Globus pallidus (tissue), 1 donor: ENCODE data around the gene RPL35.
A peak's percentile ranks its signal among the peaks of the same experiment; 100 is the strongest.

Experiments used
- DNase-seq: peaks from one replicate; pipeline ENCODE4 v3.0.0-alpha.2; 2015; ENCODE audit warnings: low spot score

The RPL35 gene

DNA sequence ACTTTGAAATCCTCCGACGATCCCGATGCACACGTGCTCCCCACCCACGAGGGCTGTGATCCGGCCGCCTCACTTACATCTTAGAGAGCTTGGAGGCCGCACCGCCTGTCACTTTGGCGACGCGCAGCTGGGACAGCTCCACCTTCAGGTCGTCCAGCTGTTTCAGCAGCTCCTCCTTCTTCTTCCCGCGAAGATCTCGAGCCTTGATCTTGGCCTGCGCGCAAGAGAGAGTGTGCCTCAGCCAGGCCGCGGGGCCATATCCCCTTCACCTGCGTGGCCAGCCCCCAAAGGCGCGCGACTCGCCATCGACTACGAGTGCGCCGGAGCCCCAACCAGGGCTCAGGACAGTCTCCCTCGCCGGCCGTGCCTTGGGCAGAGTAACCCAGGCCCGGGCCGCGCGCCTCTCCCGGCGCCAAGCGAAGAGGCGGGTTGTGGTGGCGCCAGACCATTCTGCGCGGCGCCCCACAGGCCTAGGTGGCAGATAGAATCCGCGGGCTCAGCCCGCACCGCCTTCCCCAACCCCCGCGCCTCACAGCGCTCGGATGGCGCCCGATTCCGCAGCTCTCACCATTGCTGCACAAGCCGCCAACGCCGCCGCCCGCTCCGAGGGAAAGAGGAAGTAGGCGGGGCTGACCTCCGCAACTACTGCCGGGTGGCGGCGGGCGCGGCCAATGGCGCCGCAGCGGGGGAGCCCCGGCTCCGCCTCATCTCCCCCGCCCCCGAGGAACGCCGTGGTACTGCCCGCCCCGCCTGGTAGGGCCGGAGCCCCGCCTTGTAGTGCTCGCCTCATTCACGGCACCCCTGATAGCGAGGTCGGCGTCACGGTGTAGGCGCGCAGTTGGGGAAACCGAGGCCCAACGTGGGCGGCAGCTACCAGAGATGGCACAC, at the start of gene RPL35, which contains the start of gene ARPC5L:
RPL35 (minus strand) TSS at position 616 of the 888 bp plus-strand sequence; CDS start at position 571, 45 bp downstream.
ARPC5L (plus strand) TSS at position 789 of the 888 bp plus-strand sequence. CDS start 7,161 bp downstream, outside the sequence.
- DNase-seq, result peak; percentile 94

DNA sequence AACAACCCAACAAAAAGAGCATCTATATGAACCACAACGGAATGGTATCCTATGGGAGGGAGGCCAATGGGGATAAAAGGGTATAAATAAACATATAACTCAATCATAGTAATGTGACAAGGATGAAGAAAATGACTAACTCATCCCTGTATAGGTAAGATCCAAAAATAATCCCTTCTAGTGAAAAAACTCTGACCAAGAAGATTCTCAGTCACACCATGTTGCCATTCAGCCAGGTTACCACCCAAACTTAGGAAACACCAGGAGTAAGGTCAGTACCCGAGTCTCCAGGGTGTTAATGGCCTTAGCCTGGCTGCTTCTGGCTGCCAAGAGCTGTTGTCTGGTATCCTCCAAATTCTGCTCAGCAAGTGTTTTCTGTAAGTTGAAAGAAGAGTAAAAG, 46.3 kb upstream of the RPL35 start:
- no peak for DNase-seq

GRCh38 chr9:124906966-124907365, 45.2 kb upstream of the RPL35 start:
- no peak for DNase-seq

DNA sequence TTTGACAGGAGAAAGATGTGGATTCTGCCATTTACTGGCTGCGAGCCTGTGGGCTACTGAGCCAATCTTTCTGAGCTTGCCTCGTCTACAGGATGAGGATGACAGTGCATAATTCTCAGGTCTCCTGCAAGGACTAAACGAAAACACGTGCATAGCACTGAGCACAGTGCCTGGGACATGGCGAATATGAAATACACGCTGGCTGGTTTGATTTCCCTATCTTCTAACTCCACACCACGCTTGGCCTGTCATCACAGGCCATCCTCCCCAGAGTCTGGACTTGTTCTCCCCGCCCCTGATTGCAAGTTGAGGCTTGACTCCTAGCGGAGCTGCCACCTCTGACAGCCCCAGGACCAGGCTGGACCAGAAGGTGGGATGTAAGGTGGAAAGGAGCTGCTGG, 38.1 kb upstream of the RPL35 start:
- DNase-seq, result no peak

- no peak for DNase-seq
Observed at GRCh38 chr9:124897570-124898460, 36.1 kb upstream of the RPL35 start.

GRCh38 chr9:124894741-124895170, 33.0 kb upstream of the RPL35 start:
- peak; percentile 54 for DNase-seq

GRCh38 chr9:124894035-124894740, 32.4 kb upstream of the RPL35 start:
- no peak for DNase-seq

GRCh38 chr9:124890179-124890578, 28.4 kb upstream of the RPL35 start:
- DNase-seq, result no peak

DNA sequence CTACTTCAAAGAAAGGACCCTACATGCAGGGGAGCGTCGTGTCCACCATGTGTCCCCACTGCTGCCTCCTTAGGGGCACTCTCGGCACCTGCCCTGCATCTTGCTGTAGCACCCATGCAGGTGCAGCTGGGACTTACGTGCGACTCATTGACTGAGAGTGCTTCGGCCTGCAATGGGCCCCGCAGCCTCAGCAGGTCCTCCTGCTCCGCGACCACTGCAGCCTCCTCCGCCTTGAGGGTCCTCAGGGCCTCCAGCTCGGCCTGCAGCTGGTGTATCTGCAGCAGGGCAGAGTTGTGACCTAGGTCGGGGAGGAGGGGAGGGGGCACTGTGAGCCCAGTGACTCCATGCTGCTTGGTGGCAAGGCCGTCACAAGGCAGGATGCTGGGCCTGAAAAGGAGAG, 27.2 kb upstream of the RPL35 start:
- DNase-seq, result no peak

DNA sequence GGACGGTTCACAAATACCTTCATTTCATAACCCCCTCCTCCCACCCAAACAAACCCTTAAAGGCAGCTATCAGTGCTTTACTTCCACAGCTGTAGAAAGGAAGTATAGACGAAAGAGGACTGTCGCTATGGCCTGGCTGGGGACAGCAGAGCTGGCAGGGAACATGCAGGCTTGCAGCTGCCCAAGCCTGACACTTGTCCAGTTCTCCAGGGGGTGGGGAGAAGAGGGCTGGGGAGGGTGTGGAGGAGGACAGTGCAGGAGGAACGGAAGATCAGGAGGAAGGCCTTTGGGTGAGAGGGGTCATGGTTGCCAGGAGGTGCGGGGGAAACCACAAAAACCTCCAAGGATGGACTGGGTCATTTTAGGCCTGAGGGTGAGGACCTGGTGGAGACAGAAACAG, 26.1 kb upstream of the RPL35 start:
- DNase-seq, result no peak

- DNase-seq, result no peak
Observed at GRCh38 chr9:124886866-124887492, 25.2 kb upstream of the RPL35 start.

- no peak for DNase-seq
Observed at GRCh38 chr9:124886461-124886860, 24.7 kb upstream of the RPL35 start.

DNA sequence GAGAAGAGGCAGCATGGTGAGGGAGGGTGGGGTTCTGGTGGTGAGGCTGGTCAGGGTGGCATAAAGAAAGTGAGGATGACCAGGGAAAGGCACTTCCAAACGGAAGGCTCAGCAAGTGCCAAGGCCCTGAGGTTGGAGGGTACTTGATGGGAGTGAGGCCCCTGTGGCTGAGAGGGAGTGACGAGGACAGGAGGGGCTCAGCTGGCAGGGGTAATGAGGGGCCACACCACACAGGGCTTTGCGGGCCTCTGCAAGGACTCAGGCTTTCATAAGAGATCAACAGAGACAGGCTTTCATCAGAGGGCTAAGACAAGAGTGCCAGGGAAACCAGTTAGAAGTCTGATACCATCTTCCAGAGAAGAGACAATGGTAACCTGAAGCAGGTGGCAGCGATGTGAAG, 23.8 kb upstream of the RPL35 start:
- DNase-seq, result no peak

GRCh38 chr9:124884376-124884775, 22.6 kb upstream of the RPL35 start:
- DNase-seq, result no peak

- no peak for DNase-seq
Observed at GRCh38 chr9:124882231-124882630, 20.5 kb upstream of the RPL35 start.

- DNase-seq, result no peak
Observed at GRCh38 chr9:124881138-124881743, 19.5 kb upstream of the RPL35 start.

DNA sequence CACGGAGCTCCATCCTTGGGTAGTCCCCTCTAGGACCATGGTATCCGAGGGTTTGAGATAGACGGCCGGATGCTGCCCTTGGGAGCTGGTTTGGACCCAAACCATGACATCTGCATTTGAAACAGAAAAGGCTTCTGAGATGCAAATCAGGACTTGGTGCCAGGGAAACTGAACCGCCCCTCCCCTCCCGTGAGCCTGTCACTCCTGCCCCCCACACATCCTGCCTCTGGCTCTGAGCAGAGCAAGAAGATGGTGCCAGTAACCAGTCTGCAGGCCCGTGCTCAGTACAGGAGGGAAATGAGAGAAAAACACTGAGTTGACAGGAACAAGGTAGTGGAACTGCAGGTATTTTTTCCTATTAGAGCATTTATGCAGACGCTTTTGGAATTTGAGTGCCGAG, 18.7 kb upstream of the RPL35 start:
- DNase-seq, result peak; percentile 49

DNA sequence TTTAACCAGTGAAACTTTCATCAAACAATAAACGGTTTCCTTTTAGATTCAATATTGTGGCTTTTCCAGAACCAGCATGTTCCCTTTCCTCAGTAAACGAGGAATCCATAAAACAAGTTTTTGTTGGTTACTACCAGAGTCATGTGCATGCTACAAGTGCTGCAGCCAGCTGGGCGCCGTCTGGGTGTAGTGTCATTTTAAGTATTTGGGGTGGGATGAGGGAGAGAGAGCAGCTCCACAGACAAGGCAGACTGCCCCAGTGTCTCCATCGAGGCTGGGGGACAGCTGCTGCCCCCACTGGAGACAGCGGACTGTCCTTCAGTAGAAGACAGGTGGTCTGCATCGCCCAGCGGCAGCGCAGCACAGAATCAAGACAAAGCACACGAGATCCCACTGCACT, 17.5 kb upstream of the RPL35 start:
- DNase-seq, result no peak

DNA sequence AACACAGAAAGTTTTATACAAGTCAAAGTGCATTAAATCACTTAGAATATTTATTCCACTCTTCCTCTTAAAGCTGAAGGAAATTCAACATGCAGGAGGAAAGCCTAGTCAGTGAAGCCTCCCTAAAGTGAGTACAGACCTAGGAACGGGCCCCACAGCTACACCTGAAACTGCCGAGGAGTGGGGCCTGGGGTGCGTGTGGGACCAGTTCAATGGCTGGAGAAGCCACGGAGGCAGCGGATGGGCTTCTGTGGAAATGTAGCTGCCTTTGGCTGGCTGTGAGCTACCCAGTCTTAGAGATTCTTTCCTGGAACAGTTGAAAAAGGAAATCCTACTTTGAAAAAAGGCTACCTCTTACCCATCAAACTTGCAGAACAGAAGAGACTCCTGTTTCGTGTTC, 16.8 kb upstream of the RPL35 start:
- DNase-seq, result no peak

GRCh38 chr9:124878021-124878420, 16.3 kb upstream of the RPL35 start:
- no peak for DNase-seq
